Right lobe of liver (tissue), 6 donors: ENCODE data around the gene PCDH12. TPM values are rescaled to one million over a fixed set of nuclear protein-coding genes. Genes with fewer than 3 reads are reported as not detected.

ENCODE experiments used
- ATAC-seq, 4 donors: fragments of 200-7000 bp; cut with Tn5 transposase; one replicate each; pipeline ENCODE4 v1.9.1; 2020; ENCODE audit warnings: mild to moderate bottlenecking in 4 of 4, moderate library complexity in 4 of 4
- DNase-seq, 3 donors: peaks; one replicate each; pipeline ENCODE4 v3.0.0-alpha.2; 2020
- H3K27ac ChIP-seq, 3 donors: fragments of 200-600 bp; one replicate each; pipeline ENCODE4 v1.8.0; 2022
- H3K27me3 ChIP-seq, 2 donors: fragments of 200-600 bp; one replicate each; pipeline ENCODE4 v1.8.0; 2022
- H3K36me3 ChIP-seq, 4 donors: fragments of 200-600 bp; sonication (generic) in 1 of 4; one replicate each; pipeline versions ENCODE4 v1.5.1 to v1.8.0; 2017 to 2022; ENCODE audit warnings: control low read depth in 1 of 4
- H3K4me1 ChIP-seq, 4 donors: fragments of 200-600 bp; sonication (generic) in 1 of 4; one replicate each; pipeline versions ENCODE4 v1.5.1 to v1.8.0; 2017 to 2022; ENCODE audit warnings: control low read depth in 1 of 4
- H3K4me3 ChIP-seq, 3 donors: fragments of 200-600 bp; one replicate each; pipeline ENCODE4 v1.8.0; 2022
- H3K9me3 ChIP-seq, 4 donors: fragments of 200-600 bp; sonication (generic) in 1 of 4; one replicate each; pipeline versions ENCODE4 v1.5.1 to v1.8.0; 2017 to 2022; ENCODE audit warnings: control low read depth in 1 of 4
- POLR2A ChIP-seq: fragments of 450-650 bp; IDR thresholded peaks from one replicate; pipeline ENCODE4 v1.6.1; 2017; ENCODE audit warnings: antibody characterized with exemption, mild to moderate bottlenecking
- WGBS: methylation state at CpG from one replicate; pipeline ENCODE4 v1.1.6; 2018; ENCODE audit warnings: low coverage, low lambda C conversion rate; ENCODE audit not compliant: insufficient coverage; ENCODE audit errors: missing lambda C conversion rate; 5-methylcytosine and 5-hydroxymethylcytosine counted together
- intact Hi-C, 2 donors: fragments of 100-400 bp; cut with DNase I; formaldehyde crosslinking; loops; one replicate each; pipeline versions ENCODE4 v1.11.2 to v1.14.1; 2022
- long read RNA-seq: library from polyadenylated mRNA; unstranded; transcript quantifications from one replicate; pipeline ENCODE4 v2.0.0, GENCODE V29; 2019
- total RNA-seq, 6 experiments: library from RNA; depleted of rRNA in 2 of 6; stranded (reverse); fragments of >200 nt in 2 of 6; fragmentation: NEBNext Ultra II Directional in 3 of 6; extraction: Animal tissue kit (Norgen Biotek cat#: 25700) in 3 of 6; gene quantifications; one replicate each; pipeline versions ENCODE4 v1.1.0 to v1.2.4, GENCODE V29; 2016 to 2023
- TF ChIP-seq, protein P1 (sequence below), 4 donors: fragments of 200-600 bp in 3 of 4; fragments of 450-650 bp in 1 of 4; IDR thresholded peaks; one replicate each; pipeline versions ENCODE4 v1.5.1 to v1.8.0; 2016 to 2022; ENCODE audit warnings: antibody characterized with exemption in 4 of 4, mild to moderate bottlenecking in 2 of 4
- donor health status: DM: no; HTN: yes; CAD: no.
- donor health status: DM: no; HTN: no; CAD: no.
- donor health status: DM: no; HTN: no; CAD: no.
- donor health status: DM: no; HTN: yes; CAD: no.
- donor health status: DM: no; HTN: yes; CAD: no.

PCDH12 gene
- total RNA-seq: 1 to 10 TPM; 1.5 to 4.4 (median 1.9) TPM
- long read RNA-seq: 0 reads

DNA sequence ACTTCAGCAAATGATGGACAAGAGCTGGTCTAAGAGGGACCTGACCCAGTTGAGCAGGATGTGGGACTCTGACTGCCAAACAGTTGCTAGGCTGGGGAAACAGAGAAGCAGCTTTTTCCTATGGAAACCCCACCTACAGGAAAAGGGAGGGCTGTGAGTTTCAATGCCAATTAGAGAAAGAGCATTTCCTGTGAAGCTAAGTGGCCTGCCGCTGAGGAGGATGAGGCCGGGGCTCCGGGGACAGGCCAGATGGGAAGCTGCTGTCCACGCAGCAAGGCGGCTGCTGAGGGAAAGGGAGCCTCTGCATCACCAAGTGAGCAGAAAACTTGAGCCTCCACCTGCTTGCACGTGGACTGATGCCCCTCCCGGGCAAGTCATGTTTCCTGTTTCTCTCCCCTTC, at the start of gene PCDH12:
PCDH12 (minus strand) TSS at position 90 of the 400 bp plus-strand sequence. CDS start 351 bp downstream, outside the sequence.
- TF ChIP-seq POLR2A: no peak
- TF ChIP-seq, protein P1, sequence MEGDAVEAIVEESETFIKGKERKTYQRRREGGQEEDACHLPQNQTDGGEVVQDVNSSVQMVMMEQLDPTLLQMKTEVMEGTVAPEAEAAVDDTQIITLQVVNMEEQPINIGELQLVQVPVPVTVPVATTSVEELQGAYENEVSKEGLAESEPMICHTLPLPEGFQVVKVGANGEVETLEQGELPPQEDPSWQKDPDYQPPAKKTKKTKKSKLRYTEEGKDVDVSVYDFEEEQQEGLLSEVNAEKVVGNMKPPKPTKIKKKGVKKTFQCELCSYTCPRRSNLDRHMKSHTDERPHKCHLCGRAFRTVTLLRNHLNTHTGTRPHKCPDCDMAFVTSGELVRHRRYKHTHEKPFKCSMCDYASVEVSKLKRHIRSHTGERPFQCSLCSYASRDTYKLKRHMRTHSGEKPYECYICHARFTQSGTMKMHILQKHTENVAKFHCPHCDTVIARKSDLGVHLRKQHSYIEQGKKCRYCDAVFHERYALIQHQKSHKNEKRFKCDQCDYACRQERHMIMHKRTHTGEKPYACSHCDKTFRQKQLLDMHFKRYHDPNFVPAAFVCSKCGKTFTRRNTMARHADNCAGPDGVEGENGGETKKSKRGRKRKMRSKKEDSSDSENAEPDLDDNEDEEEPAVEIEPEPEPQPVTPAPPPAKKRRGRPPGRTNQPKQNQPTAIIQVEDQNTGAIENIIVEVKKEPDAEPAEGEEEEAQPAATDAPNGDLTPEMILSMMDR (IDR thresholded peaks at IDR 0.05): no peak
- ATAC-seq: peak; percentile 52 to 67 (median 58)
- H3K9me3 ChIP-seq: no peaks in the 10 kb centered on the region
- WGBS: 18% methylated on average over 2 of the region's 7 CpGs
- DNase-seq: peak in 1 of 3 donors; percentile 54
- no peaks in the 10 kb centered on the region for H3K36me3 ChIP-seq
- H3K4me1 ChIP-seq: peaks cover 0 to 3% (median 0%) of the 10 kb centered on the region in 4 donors
- peak within 1 kb of the TSS in 1 of 3 donors; percentile 17 for H3K27ac ChIP-seq
- intact Hi-C loops: loop anchor here (5.0 kb wide), 2 partner anchors 76 to 261 kb away; no protein-coding TSS in a partner anchor
- peak within 1 kb of the TSS; percentile 4 to 33 (median 6) for H3K4me3 ChIP-seq
- H3K27me3 ChIP-seq: no peaks in the 10 kb centered on the region

DNA sequence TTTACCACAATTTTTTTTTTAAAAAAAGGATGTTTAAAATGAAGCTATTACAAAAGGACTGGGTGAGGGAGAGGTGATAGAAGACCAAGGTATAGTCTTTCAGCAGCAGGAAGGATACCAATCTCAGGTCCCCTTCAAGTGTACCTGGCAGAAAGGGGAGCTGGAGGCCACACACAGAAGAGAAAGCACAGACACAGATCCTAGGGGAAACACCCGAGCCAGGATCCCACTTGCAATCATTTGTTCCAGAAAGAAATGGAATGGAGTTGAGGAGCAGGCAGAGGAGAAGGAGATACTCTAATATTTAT, 49.2 kb upstream of the PCDH12 start:
- Histone ChIP-seq H3K27ac (no peak overlapping the region), H3K4me3 (no peak overlapping the region), H3K27me3 (no peaks in the 10 kb centered on the region), H3K36me3 (peaks cover 0 to 33% (median 9%) of the 10 kb centered on the region in 4 donors), H3K9me3 (no peaks in the 10 kb centered on the region), H3K4me1 (peaks cover 0 to 13% (median 0%) of the 10 kb centered on the region in 4 donors)
- DNase-seq (no peak), ATAC-seq (no peak)
- intact Hi-C loops: no loop called here
- TF ChIP-seq, protein P1 (IDR thresholded peaks at IDR 0.05): no peak
- TF ChIP-seq POLR2A: no peak
- 67% methylated on average over 1 of the region's 1 CpG for WGBS

DNA sequence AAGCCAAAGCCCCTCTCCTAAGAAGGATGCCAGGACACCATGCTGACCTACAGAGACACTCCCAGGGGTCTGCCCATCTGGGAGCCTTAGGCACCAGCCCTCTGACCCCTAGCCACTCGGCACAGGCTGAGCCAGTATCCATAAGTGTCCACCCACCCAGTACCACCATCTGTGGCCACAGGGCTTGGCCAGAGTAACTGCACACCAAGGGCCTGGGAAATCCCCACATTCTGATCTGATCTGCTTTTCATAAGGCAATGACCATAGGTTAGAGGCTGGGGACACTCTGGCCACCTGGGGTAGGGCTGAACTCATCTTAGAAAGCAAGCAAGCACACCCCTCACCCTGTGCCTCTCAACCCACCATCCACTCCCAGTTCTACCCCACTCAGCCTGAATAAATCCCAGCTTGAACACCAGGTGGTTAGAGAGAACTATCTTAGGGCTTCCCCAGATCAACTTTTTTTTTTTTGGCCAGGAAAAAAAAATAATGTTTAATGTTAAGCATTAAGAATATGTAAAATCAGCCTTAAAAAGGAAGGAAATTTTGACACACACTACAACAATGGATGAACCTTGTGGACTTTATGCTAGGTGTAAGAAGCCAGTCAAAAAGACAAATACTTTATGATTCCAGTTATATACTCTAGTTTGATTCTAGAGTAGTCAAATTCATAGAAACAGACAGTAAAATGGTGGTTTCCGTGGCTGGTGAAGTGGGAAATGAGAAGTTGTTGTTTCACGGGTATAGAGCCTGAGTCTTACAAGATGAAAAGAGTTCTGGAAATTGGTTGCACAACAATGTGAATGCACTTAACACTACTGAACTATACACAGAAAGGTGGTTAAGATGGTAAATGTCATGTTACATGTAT, 48.6 kb upstream of the PCDH12 start:
- Histone ChIP-seq H3K4me1 (peaks cover 0 to 7% (median 0%) of the 10 kb centered on the region in 4 donors), H3K27me3 (no peaks in the 10 kb centered on the region), H3K4me3 (no peak overlapping the region), H3K27ac (no peak overlapping the region), H3K36me3 (peaks cover 0 to 37% (median 9%) of the 10 kb centered on the region in 4 donors), H3K9me3 (no peaks in the 10 kb centered on the region)
- intact Hi-C loops: no loop called here
- TF ChIP-seq, protein P1 (IDR thresholded peaks at IDR 0.05): no peak
- TF ChIP-seq POLR2A: no peak
- DNase-seq: no peak
- WGBS: 54% methylated on average over 3 of the region's 3 CpGs
- ATAC-seq: peak in 2 of 4 donors; percentile 37 to 64

DNA sequence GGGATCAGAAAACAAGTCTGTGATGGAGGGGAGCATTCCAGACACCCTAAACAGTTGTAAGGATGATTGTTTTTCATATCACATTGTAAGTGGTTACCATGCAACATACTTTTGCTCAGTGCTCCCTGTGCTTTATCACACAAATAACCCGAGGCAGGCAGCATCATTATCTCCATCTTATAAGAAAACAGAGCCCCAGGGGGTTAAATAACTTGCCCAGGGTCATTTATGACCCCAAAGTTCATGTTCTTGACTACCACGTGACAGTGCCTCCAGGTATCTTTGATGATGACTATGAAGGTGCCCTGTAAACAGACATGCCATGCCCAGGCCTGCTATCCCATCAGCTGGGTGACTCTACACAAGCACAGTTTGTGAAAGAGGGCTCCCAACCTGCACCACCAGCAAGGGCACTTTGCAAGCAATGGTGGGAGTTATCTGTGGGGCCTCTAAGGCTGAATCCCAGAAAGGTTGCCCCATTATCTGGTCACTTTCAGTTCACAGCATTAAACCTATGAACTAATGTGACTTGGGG, 45.3 kb upstream of the PCDH12 start:
- Histone ChIP-seq H3K27me3 (no peaks in the 10 kb centered on the region), H3K4me3 (no peak overlapping the region), H3K36me3 (peaks cover 0 to 51% (median 10%) of the 10 kb centered on the region in 4 donors), H3K9me3 (no peaks in the 10 kb centered on the region), H3K27ac (no peak overlapping the region), H3K4me1 (peaks cover 0 to under 1% (median 0%) of the 10 kb centered on the region in 4 donors)
- no peak for ATAC-seq
- no peak for DNase-seq
- no peak for TF ChIP-seq POLR2A
- TF ChIP-seq, protein P1 (IDR thresholded peaks at IDR 0.05): no peak
- WGBS: 45% methylated on average over 2 of the region's 2 CpGs
- intact Hi-C loops: no loop called here
